NCI-H446 treated with DMSO at 0.1 percent for 48 hours (cell line): ENCODE data around the gene RPL39L.

ENCODE experiments used
- DNase-seq: peaks from one replicate; lab custom pipeline; 2025; lab: John Stamatoyannopoulos, UW

The RPL39L gene

DNA sequence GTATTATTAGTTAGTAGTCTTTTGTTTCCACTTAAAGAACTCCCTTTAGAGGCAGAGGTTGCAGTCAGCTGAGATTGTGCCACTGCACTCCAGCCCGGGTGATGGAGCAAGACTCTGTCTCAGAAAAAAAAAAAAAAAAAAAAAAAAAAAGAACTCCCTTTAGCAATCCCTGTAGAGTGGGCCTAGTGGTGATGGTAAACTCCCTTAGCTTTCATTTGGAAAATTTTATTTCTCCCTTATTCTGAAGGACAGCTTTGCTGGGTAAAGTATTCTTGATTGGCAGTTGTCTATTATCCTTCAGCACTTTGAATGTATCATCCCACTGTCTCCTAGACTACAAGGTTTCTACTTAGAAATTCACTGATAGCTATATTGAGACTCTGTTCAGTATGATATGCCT, 46.0 kb downstream of the RPL39L start:
- DNase-seq = no peak

DNA sequence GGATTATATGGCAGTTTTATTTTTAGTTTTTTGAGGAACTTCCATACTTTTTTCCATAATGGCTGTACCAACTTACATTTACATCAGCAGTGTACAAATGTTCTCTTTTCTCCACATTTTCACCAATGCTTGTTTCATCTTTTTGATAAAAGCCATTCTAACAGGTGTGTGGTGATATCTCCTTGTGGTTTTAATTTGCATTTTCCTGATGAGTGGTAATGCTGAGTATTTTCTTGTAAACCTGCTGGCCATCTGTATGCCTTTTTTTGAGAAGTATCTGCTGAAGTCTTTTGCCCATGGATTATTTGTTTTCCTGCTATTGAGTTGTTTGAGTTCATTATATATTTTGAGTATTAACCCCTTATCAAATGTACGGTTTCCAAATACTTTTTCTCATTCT, 50.6 kb downstream of the RPL39L start:
- DNase-seq = no peak

DNA sequence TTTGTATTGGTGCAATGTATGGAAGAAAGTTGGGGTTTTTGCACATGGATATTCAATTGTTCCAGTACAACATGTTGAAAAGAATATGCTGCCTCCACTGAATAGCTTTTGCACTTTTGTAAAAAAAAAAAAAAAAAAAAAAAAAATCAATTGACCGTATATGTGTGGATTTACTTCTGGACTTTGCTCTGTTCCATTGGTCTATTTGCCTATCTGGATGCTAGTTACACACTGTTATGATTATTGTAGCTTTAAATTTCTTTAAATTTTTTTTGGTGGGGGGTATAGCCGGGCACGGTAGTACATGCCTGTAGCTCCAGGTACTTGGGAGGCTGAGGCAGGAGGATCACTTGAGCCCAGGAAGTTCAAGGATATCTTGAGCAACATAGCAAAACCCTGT, 52.5 kb downstream of the RPL39L start:
- no peak for DNase-seq

DNA sequence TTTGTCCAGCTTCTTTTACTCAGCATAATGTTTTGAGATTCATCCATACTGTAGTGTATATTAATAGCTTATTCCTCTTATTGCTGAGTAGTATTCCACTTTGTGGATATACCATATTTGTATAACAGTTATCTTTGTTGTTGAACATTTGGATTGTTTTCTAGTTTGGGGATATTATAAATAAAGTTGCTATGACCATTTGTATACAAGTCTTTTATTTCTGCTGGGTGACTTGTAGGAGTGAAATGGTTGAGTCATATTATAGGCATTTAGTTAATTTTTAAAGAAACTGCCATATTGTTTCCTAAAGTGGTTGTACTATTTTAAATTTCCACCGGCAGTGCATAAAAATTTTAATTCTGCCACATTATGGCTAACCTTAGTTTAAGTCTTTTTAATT, 53.4 kb downstream of the RPL39L start:
- DNase-seq = no peak

DNA sequence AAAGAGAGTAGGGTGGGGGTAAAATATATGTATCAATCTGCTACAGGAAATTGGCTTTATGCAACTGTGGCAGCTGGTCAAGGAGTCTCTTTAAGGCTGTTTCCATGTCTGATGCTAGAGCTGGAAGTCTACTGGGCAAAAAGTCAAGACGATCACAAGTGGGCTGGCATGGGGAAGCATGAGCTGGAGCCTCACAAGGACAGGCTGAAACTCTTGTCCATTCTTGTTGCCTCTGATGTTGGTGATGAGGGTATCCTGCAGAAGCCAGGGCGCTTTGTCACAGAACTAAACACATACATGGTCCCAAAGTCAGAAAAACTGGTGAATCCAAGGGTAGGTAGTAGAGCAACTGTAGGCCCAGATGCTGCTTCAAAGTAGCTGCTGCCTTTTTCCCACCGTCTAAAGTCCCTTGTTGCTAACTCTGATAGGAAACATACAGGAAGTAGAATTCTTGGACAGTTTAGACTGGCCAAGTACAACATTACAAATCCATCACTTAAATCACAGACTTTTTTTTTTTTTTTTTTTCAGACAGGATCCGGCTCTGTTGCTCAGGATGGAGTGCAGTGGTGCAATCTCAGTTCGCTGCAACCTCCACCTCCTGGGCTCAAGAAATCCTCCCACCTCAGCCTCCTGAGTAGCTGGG, 54.2 kb downstream of the RPL39L start:
- no peak for DNase-seq

DNA sequence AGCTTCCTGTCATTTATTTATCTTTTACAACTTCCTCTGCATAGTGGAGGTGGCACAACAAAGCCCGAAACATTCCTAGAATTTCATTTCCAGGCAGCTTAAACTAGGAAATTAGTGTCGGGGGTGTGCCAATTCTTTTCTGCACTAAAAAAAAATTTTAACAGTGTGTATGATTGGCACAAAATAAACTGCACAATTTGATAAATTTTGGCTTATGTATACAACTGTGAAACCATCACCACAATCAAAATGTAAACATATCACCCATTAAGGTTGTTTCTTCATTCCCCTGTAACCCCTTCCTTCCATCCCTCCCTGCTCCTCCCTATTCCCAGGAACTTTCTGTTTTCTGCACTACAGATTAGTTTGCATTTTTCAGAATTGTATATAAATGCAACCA, 54.7 kb downstream of the RPL39L start:
- DNase-seq = no peak

DNA sequence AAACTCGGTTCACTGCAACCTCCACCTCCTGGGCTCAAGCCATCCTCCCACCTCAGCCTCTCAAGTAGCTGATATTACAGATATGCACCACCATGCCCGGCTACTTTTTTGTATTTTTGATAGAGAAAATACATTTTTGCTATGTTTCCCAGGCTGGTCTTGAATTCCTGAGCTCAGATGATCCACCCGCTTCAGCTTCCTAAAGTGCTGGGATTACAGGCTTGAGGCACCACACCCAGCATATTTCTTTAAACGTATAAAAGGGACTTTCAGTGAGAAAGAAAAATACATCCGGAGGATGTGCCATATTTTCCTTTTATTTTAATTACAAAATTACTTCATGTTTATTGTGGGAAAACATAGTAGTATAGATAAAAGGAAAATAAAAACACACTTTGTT, 55.2 kb downstream of the RPL39L start:
- no peak for DNase-seq

DNA sequence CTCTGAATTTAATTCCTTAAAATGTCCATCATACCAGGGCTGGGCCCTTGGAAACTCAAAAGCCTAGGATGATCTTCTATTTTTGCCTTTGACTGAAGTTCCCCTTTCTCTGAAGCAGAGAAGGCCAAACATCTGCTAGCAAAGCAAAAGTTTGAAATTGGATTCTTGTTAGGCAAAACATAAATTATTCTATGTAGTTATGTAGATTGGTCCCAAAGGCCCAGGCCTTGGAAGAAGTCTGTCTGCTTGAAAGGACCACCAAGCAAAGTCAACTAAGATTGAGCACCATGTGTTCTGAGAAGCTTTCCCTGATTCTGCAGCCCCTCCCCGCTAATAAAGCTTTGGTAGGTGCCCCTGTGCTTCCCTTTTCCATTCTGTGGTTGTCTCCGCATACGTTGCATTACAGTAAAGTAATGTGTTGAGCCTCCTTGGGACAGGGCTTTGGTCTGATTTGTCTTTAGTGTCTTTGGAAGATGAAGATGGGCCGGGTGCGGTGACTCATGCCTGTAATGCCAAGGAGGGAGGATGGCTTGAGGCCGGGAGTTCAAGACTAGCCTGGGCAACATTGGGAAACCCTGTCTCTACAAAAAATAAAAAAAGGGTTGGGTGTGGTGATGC, 56.4 kb downstream of the RPL39L start:
- DNase-seq = no peak

DNA sequence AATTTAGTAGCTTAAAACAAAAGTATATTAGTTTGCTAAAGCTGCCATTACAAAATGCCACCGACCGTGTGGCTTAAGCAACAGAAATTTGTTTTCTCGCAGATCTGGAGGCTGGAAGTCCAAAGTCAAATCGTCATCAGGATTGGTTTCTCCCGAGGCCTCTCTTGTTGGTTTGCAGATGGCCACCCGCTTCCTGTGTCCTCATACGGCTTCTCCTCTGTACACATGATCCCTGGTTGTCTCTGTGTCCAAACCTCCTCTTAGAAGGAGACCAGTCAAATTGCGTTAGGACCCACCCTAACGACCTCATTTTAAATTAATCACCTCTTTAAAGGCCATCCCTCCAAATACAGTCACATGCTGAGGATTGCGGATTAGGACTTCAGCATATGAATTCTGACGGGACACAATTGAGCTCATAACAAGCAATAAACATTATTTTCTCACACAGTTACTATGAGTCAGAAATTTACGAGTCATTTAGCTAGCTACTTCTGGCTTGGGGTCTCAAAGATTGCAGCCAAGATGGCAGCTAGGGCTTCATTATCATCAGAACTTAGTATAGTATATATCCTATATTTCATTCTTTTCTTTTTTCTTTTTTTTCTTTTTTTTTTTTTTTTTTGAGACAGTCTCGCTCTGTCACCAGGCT, 58.4 kb downstream of the RPL39L start:
- DNase-seq = no peak

DNA sequence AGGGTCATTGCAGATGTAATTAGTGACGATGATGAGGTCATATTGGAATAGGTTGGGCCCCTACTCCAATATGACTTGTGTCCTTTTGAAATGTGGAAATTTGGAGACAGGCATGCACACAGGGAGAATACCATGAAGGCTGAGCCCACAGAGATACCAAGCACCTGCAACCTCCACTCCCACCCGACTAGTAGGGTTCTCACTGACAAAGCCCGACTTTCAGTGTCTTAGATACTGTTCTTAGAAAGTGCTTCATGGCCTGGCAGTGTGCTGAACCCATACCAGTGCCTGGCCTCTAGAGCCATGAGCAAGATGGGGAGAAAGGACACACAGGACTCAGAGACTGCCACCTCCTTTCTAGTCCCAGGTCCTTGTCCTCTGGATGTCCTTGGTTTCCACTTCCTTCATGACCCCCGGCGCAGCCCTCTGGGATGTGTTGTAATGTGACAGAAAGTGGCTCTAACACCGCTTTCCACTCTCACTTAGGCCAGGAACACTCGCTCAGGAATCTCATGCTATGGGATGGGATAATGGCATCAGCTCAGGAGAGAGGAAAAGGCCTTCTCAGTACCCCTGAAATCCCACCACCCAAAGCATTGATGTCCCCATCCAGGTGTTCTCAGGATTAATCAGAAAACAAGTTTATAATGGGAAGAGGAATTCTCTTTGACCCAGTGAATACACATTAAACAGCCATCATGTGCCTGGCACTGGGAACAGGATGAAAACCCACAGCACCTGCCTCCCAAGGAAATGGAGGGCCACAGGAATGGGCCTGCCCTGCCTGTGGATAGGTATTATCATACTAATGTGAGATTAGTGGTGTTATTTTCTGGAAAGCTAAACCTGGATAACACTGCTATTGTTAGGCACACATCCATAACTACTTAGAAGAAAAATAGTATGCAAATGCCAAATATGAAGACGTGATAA, 59.9 kb downstream of the RPL39L start:
- no peak for DNase-seq

DNA sequence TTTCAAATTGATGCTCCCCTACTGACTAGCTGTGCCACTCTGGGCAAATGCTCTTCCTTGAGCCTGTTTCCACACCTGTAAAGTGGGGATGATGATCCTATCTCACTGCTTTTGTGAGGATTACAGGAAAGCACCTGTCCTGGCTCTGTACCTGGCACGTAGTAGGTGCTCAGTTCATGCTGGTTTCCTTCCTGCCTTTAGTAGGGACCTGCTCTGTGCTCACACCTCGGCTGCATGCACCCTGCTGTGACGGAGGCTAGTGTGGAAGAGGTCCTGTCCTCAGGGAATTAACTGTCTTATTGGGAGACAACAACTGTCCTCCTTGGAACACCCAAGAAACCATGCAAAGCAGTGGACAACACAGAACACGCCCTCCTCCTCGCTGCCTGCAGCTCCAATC, 61.8 kb downstream of the RPL39L start:
- DNase-seq = no peak

DNA sequence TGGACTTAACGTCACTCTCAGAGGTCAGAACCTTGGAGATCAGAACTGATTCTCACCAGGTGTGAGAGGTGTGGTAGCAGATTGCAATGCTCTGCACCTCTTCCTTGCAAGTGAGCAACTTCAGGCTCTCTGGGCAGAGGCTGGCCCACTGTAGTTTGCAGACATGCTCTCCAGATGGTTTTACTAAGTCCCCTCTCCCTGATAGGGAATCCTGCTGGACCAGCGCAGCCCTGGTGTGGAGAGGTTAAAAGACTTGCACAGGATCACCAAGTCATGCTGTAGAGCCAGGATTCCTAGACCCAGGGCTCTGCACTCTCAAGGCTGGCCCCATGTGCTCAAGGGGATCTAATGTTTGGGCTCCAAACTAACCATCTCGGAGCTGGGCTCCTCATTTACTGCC, 62.2 kb downstream of the RPL39L start:
- no peak for DNase-seq

DNA sequence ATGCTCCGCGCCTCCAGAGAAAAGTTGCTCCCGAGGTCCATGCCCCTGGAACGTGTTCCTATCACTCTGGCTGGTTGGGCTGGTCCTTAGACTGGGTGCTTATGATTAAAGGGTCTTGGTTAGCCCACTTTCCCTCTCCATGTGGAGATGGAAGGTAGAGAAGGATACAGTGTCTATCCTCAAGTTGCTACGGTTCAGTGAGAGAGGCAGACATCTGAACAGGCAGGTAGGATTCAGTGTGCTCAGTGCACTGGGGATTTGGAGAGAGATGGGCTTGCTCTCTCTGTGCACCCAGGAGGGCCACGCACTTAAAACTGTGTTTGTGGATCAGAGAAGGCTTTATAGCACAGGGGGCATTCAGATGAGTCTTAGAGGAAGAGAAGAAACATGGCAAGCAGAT, 63.0 kb downstream of the RPL39L start:
- no peak for DNase-seq

DNA sequence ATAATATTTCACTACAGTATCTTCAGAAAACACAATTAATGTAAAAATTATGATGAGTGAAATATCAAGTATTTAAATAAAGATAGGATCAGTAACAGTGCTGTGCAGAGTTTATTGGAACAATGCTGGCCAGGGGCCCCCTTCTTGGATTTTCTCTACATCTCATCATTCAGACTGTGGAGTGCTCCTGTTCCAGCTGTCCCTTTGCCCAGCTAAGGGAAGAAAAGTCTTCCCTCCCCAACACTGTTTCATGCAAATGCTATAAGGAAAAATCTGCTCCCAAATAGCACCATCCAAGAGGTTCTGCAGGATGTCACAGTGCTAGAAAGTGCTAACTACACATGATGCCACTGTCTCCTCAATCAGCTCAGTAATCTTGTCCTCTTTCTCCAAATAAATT, 64.5 kb downstream of the RPL39L start:
- DNase-seq = no peak

DNA sequence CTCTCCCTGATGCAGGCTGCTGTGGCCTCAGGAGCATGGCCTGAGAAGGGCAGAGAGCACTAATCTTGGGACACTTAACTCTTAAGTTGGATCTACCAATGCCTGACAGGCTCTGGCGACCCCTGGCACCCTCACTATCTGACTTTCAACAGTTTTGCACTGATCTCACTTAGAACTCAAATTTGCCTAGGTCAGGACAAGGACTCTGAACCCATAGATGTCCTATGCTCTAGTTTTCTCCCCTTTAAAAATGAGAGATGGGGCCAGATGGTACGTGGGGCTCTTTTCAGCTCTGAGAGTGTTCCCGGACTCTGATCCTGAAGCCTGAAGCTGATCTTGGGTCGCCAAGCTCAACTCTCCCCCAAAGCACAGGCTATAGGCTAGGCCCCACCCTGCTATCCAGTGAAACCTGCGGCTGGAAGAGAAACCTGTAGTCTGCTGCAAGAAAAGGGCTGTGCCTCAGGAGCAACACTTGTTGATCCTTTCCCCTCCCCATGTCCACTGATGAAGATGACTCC, 65.7 kb downstream of the RPL39L start:
- DNase-seq = no peak

DNA sequence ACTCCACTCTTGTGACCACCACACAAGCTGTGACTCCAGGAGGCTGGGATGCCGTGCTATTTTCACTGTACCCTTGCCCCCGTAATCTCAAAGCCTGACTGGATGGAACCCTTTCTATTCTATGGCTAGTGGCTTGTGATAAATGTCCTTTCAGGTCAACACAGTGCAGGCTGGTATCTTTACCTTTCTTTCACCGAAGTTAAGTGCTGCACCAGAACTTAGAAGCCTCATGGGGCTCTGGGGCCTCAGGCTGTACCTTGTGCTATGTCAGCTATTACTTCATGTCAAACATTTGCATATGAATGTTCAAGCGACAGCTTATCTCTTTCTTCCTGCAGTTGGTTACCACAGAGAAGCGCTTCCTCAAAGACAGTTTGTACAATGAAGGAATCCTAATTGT, 66.8 kb downstream of the RPL39L start:
- DNase-seq = no peak

DNA sequence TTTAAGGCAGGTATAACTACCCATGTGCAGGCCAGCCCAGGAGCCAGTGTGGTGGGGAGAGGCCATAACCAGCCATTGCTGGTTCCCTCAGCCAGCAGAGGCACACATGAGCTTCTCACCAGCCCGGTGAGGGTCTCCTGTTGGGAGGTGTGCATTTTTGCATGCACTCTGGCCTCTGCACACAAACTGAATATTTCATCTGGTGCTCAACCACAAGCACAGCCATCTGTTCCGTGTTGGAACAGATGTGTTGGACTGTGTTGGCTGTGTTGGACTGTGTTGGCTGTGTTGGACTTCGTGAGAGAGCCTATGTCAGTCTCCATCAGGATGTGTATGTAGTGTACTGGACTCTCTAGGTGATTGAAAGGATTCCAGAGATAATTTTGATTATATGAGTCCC, 67.2 kb downstream of the RPL39L start:
- DNase-seq = no peak
